Choroid plexus epithelial cell (primary cell): ENCODE measurements around the gene KCNC1.

Experiments
- DNase-seq: peaks from one replicate; pipeline ENCODE4 v3.0.0-alpha.2; 2010; ENCODE audit warnings: low read depth
- H3K4me3 ChIP-seq: 2 replicates; pipeline ENCODE4 v1.5.1; 2011; ENCODE audit warnings: low read depth, mild to moderate bottlenecking, control low read depth, low read length, moderate library complexity
- TF ChIP-seq, protein P1 (sequence below): conservative IDR thresholded peaks from 2 replicates; pipeline ENCODE4 v1.5.1; 2011; ENCODE audit warnings: low read depth, mild to moderate bottlenecking, control low read depth, inconsistent platforms, low read length, moderate library complexity

Gene KCNC1

DNA sequence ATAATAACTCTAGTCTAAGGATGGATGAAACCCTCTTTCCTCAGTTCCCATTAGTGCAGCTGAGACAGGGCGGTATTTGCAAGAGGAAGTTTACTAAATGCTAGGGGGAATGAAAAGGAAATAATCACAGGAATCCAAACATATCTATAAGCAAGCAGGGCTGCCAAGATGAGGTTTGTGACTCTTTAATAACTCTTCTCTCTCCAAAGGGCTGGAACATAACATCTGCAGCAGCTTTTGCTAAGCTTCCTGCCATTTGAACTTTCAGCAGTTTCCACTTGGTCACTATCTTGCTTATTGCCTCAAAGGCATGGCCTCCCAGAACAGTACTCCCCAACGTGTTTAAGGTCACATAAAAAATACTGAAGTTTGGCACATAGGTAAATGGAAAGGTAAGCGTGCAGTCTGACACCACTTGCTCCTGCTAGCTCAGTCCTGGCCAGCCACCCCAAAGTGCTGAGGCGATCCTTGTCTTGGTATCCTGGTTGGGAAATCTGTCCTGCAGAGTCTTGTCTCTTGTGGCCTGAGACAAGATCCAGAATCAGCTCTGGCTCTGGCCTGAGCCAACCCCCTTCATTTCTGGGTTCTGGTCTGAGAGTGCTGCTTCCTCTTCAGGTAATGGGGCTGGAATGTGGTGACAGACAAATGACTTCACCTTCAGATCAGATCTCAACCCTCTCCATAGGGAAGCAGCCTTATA, 81.8 kb downstream of the KCNC1 start:
- peak; percentile 19 for DNase-seq
- TF ChIP-seq, protein P1, sequence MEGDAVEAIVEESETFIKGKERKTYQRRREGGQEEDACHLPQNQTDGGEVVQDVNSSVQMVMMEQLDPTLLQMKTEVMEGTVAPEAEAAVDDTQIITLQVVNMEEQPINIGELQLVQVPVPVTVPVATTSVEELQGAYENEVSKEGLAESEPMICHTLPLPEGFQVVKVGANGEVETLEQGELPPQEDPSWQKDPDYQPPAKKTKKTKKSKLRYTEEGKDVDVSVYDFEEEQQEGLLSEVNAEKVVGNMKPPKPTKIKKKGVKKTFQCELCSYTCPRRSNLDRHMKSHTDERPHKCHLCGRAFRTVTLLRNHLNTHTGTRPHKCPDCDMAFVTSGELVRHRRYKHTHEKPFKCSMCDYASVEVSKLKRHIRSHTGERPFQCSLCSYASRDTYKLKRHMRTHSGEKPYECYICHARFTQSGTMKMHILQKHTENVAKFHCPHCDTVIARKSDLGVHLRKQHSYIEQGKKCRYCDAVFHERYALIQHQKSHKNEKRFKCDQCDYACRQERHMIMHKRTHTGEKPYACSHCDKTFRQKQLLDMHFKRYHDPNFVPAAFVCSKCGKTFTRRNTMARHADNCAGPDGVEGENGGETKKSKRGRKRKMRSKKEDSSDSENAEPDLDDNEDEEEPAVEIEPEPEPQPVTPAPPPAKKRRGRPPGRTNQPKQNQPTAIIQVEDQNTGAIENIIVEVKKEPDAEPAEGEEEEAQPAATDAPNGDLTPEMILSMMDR, result no peak
- no peak overlapping the region for H3K4me3 ChIP-seq

DNA sequence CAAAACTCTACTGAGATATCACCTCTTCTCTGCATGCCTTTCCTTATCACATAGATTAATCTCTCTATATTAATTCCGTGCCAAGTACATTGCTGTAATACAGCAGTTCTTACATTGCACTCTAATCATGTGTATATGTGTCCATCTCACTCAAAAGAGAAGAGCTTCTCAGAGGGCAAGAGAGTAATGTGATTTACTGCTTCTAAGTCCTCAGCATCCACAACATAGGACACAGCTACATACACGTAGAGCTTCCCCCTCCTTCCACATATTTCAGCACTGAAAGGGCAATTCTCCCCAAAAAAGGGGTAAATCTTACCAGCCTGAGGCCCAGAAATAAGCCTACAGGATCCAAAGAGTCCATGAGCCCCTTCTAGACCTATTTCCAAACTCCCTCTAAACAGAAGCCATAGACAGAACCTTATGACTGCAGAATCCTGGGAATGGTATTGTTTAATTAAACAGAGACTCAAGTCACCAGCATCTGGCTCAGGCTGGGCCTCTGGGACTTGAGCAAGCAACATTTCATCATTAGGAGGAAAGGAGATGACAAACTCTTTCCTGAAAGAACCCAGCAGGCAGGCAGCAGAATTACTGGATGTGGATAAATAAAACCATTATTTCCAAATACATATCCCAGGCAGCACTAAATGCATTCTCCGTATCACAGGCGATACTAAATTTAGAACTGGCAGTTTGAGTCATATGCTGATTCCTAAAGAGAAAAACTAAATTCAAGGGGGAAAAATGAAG, 87.2 kb downstream of the KCNC1 start:
- no peak overlapping the region for H3K4me3 ChIP-seq
- TF ChIP-seq, protein P1, result no peak
- peak; percentile 70 for DNase-seq

DNA sequence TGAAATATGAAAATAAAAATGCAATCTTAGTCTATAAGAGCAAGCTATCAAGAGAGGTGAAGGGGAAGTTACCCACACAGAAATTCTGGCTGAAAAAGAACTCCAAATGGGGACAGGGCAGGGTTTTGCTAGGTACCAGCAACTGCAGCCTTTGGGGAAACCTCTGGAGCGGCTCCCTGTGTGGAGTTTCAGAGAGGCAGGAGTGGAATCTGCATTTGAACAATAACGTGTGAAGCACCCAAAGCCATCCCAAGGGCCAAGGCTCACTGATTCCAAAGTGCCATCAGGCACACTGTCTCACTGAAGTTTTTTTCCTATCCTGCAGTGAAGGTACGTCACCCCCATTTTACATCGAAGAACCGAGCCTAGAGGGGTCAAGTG, 87.8 kb downstream of the KCNC1 start:
- TF ChIP-seq, protein P1, result no peak
- no peak overlapping the region for H3K4me3 ChIP-seq
- DNase-seq, result no peak

- TF ChIP-seq, protein P1, result peak; percentile 36
- no peak overlapping the region for H3K4me3 ChIP-seq
- DNase-seq, result no peak
Measured at GRCh38 chr11:17827006-17827405, 92.4 kb downstream of the KCNC1 start.

DNA sequence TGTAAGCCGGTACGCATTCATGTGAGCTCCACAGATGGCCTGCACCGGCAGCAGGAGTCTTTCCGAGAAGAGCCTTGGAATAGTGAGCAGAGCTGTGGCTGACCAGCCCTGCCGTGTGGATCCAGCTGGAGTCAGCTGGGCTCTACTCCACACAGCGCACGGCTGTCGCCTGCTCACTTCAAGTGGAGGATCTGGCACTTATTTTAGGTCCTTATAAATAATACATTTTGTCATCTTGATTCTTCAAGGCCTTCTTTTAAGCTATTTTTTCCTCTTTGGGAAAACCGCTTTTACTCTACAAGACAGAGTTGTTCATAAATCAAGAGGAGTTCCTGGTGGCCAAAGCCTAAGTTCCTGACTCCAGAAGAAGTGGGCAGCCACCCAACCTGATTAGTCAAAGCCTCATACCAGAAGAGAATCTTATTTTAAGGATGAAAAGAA, 93.8 kb downstream of the KCNC1 start:
- TF ChIP-seq, protein P1, result no peak
- DNase-seq, result no peak
- H3K4me3 ChIP-seq, result no peak overlapping the region

- no peak overlapping the region for H3K4me3 ChIP-seq
- DNase-seq, result no peak
- TF ChIP-seq, protein P1, result no peak
Measured at GRCh38 chr11:17831228-17831627, 96.6 kb downstream of the KCNC1 start.
